K562 (cell line): ENCODE results near the gene PILRA. TPM values are rescaled to one million over a fixed set of nuclear protein-coding genes. Genes with fewer than 3 reads are reported as not detected.

ENCODE experiments used
- ATAC-seq: fragments of 200-7000 bp; cut with Tn5 transposase; 3 replicates; pipeline ENCODE4 v1.9.1; 2020; ENCODE audit warnings: moderate library complexity
- BruUV-seq: library from RNA; stranded (reverse); fragments of 400-500 nt; replicated peaks from 2 replicates; lab custom pipeline; 2021; lab: Mats Ljungman, UMichigan
- CTCF ChIA-PET: fragments of 300-600 bp; formaldehyde crosslinking; extraction: SDS; loops from one replicate; lab custom pipeline; 2021; ENCODE audit warnings: low intra/inter-chr PET ratio; lab: Yijun Ruan, JAX
- POLR2A ChIA-PET: fragments of 300-600, 350-650 bp; sonication (Branson Sonifier 250); formaldehyde crosslinking; extraction: SDS; loops from one replicate; lab custom pipeline; 2021; ENCODE audit warnings: antibody characterized with exemption, inconsistent platforms; lab: Yijun Ruan, JAX
- DNase-seq, 4 experiments: peaks; one replicate each; pipeline versions ENCODE4 v3.0.0 to v3.0.0-alpha.2; 2011 to 2018; ENCODE audit warnings: low spot score in 3 of 4, mixed read lengths in 3 of 4; ENCODE audit errors: extremely low read depth in 1 of 4
- FAIRE-seq: peaks from 2 replicates; lab custom pipeline; 2011; peaks lifted over from hg19 to GRCh38; lab: Jason Lieb, UNC
- H2AFZ ChIP-seq: 2 replicates; pipeline ENCODE4 v1.6.0; 2011; ENCODE audit warnings: low read depth, low read length, control low read depth, inconsistent platforms
- H3K27ac ChIP-seq: fragments of 200-600 bp; 3 replicates; pipeline ENCODE4 v1.8.0; 2011; ENCODE audit warnings: low read depth, mild to moderate bottlenecking, control low read depth, inconsistent platforms, low read length, moderate library complexity, mixed read lengths; ENCODE audit errors: extremely low read depth
- H3K27me3 ChIP-seq, 2 experiments: fragments of 300-600 bp in 1 of 2; 2 replicates in 1 of 2; 3 replicates in 1 of 2; pipeline versions ENCODE4 v1.6.0 to v1.8.0; 2011; ENCODE audit warnings: inconsistent platforms in 2 of 2, low read length in 2 of 2, mild to moderate bottlenecking in 1 of 2, mixed read lengths in 1 of 2, moderate library complexity in 1 of 2; ENCODE audit not compliant: control insufficient read depth in 2 of 2, insufficient read depth in 2 of 2
- H3K36me3 ChIP-seq: fragments of 300-600 bp; 3 replicates; pipeline ENCODE4 v1.8.0; 2011; ENCODE audit warnings: mild to moderate bottlenecking, low read length, inconsistent platforms; ENCODE audit not compliant: control insufficient read depth, insufficient read depth
- H3K4me1 ChIP-seq, 2 experiments: fragments of 200-600 bp in 1 of 2; replicated peaks in 1 of 2; 2 replicates in 1 of 2; 3 replicates in 1 of 2; pipeline versions ENCODE4 v1.5.1 to v1.8.0; 2011; ENCODE audit warnings: inconsistent platforms in 2 of 2, low read length in 2 of 2, mild to moderate bottlenecking in 1 of 2, mixed read lengths in 1 of 2, moderate library complexity in 1 of 2; ENCODE audit not compliant: control insufficient read depth in 2 of 2, insufficient read depth in 2 of 2
- H3K4me2 ChIP-seq: 2 replicates; pipeline ENCODE4 v1.6.1; 2011; ENCODE audit warnings: low read length, control low read depth, inconsistent platforms, mixed read lengths; ENCODE audit not compliant: insufficient read depth
- H3K4me3 ChIP-seq: fragments of 200-600 bp; sonication (generic), shearing (Covaris generic); 2 replicates; pipeline ENCODE4 v1.5.1; 2016; ENCODE audit warnings: control low read depth, inconsistent platforms
- H3K79me2 ChIP-seq: fragments of 200-600 bp; 3 replicates; pipeline ENCODE4 v1.8.0; 2011; ENCODE audit warnings: low read length, inconsistent platforms; ENCODE audit not compliant: control insufficient read depth, insufficient read depth
- H3K9ac ChIP-seq, 2 experiments: 2 replicates each; pipeline versions ENCODE4 v1.6.0 to v1.6.1; 2011; ENCODE audit warnings: low read depth in 2 of 2, low read length in 2 of 2, control low read depth in 1 of 2, inconsistent platforms in 1 of 2, mild to moderate bottlenecking in 1 of 2, mixed read lengths in 1 of 2; ENCODE audit not compliant: insufficient read depth in 1 of 2
- H3K9me1 ChIP-seq: one replicate; pipeline ENCODE4 v1.6.0; 2011; ENCODE audit warnings: inconsistent platforms, mild to moderate bottlenecking, low read length, moderate library complexity; ENCODE audit not compliant: control insufficient read depth, insufficient read depth
- H3K9me3 ChIP-seq: replicated peaks from 2 replicates; pipeline ENCODE4 v1.5.1; 2011; ENCODE audit warnings: low read depth, low read length, inconsistent platforms; ENCODE audit not compliant: control insufficient read depth, insufficient read depth
- H4K20me1 ChIP-seq: replicated peaks from 2 replicates; pipeline ENCODE4 v1.6.1; 2011; ENCODE audit warnings: low read length, inconsistent platforms, mixed read lengths; ENCODE audit not compliant: control insufficient read depth, insufficient read depth
- ESRRA ChIP-seq: fragments of 450-650 bp; IDR thresholded peaks from 2 replicates; pipeline ENCODE4 v1.6.1; 2014; ENCODE audit warnings: low read depth, mild to moderate bottlenecking, moderate library complexity, borderline replicate concordance
- NR2F6 ChIP-seq: fragments of 450-650 bp; formaldehyde crosslinking; IDR thresholded peaks from 2 replicates; pipeline ENCODE4 v1.4.0; 2020; ENCODE audit warnings: mild to moderate bottlenecking
- ZNF785 ChIP-seq: fragments of 250-450 bp; sonication (Bioruptor Pico); IDR thresholded peaks from 2 replicates; pipeline ENCODE4 v1.4.0; 2020; ENCODE audit warnings: mild to moderate bottlenecking
- WGBS: fragments of 100-300 bp; shearing (Covaris generic); methylation state at CpG from one replicate; pipeline ENCODE4 v1.1.6; 2016; ENCODE audit warnings: low coverage, mixed read lengths; ENCODE audit not compliant: insufficient coverage; ENCODE audit errors: missing lambda C conversion rate; 5-methylcytosine and 5-hydroxymethylcytosine counted together
- in situ Hi-C: fragments of 300-500 bp; cut with MboI; formaldehyde crosslinking; loops from 4 replicates; pipeline ENCODE4 v1.15.0; 2018; ENCODE audit warnings: inconsistent platforms, mixed read lengths
- intact Hi-C: fragments of 100-400 bp; cut with micrococcal nuclease; formaldehyde crosslinking; loops from 2 replicates; pipeline ENCODE4 v1.14.2; 2022
- polyA plus RNA-seq, 8 experiments: library from polyadenylated mRNA; depleted of rRNA in 4 of 8; stranded (reverse) in 5 of 8; unstranded in 3 of 8; fragments of >200 nt; fragmentation: Nextera tagmentation in 2 of 8; fragmentation: Illumina TruSeq in 1 of 8; extraction: Ambion mirVana in 2 of 8; extraction: Trizol in 1 of 8; gene quantifications; 2 replicates each; pipeline versions ENCODE4 v1.2.1 to v1.2.3, GENCODE V29; 2011 to 2014; ENCODE audit warnings: inconsistent platforms in 1 of 8, missing spikeins in 1 of 8
- total RNA-seq, 7 experiments: library from RNA; depleted of rRNA in 6 of 7; stranded (reverse); fragments of >200 nt in 6 of 7; fragmentation: Illumina TruSeq in 2 of 7; extraction: Trizol in 2 of 7; gene quantifications; 2 replicates each; pipeline versions ENCODE4 v1.2.1 to v1.2.3, GENCODE V29; 2011 to 2021; ENCODE audit warnings: low replicate concordance in 1 of 7

PILRA gene
- total and polyA plus RNA-seq, 9 of the 15 experiments (the other 6 are each of a cell fraction or from before 2014, with no cell fraction given): 0.13 to 1.8 (median 0.62) TPM

DNA sequence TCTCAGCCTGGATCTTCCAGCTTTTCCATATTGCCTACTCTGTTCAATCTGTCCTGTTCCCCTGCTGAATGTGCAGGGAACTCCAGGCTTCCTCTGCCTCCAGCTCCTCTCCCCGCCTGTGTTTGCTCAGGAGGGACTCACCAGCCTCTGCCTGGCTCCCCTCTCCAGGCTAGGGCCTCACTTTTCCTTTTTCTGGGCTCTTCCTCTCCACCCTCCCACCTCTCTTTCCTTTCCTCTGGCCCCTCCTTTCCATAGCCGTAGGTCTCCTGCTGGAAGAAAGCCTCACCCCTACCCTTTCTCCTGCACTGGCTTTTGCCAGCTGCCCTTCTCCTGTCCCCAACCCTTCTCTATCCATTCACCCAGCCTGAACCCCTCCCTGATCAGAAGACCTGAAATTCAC is 25.0 kb downstream of the PILRA start:
- H3K9me3 ChIP-seq: no peaks in the 10 kb centered on the region
- no peak overlapping the region for H3K9ac ChIP-seq
- H3K4me2 ChIP-seq: no peak overlapping the region
- no peaks in the 10 kb centered on the region for H3K9me1 ChIP-seq
- intact Hi-C loops: no loop called here
- H2AFZ ChIP-seq: no peak overlapping the region
- DNase-seq (no peak), FAIRE-seq (no peak), ATAC-seq (no peak)
- H3K79me2 ChIP-seq: no peaks in the 10 kb centered on the region
- no peaks in the 10 kb centered on the region for H3K36me3 ChIP-seq
- 10% methylated on average over 2 of the region's 2 CpGs for WGBS
- H3K4me3 ChIP-seq: no peak overlapping the region
- TF ChIP-seq NR2F6 (CRISPR knock-in tag): no peak
- TF ChIP-seq ESRRA: 0 out of 2 replicates have a peak, but pooled peaks have one; percentile 3
- ChIA-PET POLR2A (interaction anchor here (0.5 to 1.0 kb wide), 4 partner anchors 44 to 1483 kb away, joined by 3 to 6 read pairs (median 3); partner anchors contain the start of gene TSC22D4), CTCF (interaction anchor here (0.5 kb wide), 1 partner anchor 684 kb away, joined by 3 read pairs; no protein-coding TSS in a partner anchor)
- BruUV-seq: no TSS peak
- H3K27ac ChIP-seq: no peak overlapping the region
- peaks cover 5 to 10% of the 10 kb centered on the region in 2 experiments; a peak in 3 of 5 replicates for H3K27me3 ChIP-seq
- H4K20me1 ChIP-seq: no peaks in the 10 kb centered on the region
- in situ Hi-C loops: no loop called here
- peaks cover 0 to 14% of the 10 kb centered on the region in 2 experiments; a peak in 2 of 5 replicates for H3K4me1 ChIP-seq

DNA sequence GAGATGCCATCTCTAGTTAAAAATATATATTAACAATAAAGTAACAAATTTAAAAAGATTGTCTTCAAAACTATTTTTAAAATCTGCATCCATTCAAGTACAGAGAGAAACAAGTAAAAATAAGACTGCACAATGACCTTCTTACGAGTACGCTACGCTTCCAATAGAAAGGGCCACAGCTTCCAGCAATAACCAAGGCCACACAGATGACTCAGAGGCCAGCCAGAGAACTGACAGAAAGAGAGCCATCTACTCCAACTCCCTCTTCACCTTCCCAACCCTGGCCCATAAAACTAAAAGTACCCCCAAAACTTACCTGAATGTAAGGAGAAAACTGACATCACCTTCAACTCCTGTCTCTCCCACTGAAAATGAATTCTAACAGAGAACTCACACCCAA is 26.8 kb downstream of the PILRA start:
- Histone ChIP-seq H3K9ac (no peak overlapping the region), H3K4me2 (no peak overlapping the region), H3K9me1 (no peaks in the 10 kb centered on the region), H2AFZ (no peak overlapping the region), H3K4me3 (no peak overlapping the region), H3K4me1 (peaks cover 0 to 14% of the 10 kb centered on the region in 2 experiments; a peak in 2 of 5 replicates), H4K20me1 (no peaks in the 10 kb centered on the region), H3K27ac (no peak overlapping the region), H3K9me3 (no peaks in the 10 kb centered on the region), H3K79me2 (no peaks in the 10 kb centered on the region), H3K27me3 (peaks cover 4 to 5% of the 10 kb centered on the region in 2 experiments; a peak in 4 of 5 replicates), H3K36me3 (no peaks in the 10 kb centered on the region)
- POLR2A ChIA-PET: interaction anchor here (0.7 to 2.3 kb wide), 3 partner anchors 8 to 687 kb away, joined by 3 to 9 read pairs (median 4); no protein-coding TSS in a partner anchor
- no peak for FAIRE-seq
- no TSS peak for BruUV-seq
- intact Hi-C loops: loop anchor here (1.0 to 10.0 kb wide), 4 partner anchors 50 to 325 kb away; partner anchors contain the start of genes EPO and NYAP1
- no peak for DNase-seq
- 74% methylated on average over 3 of the region's 3 CpGs for WGBS
- in situ Hi-C loops: no loop called here
- CTCF ChIA-PET: interaction anchor here (0.6 to 3.5 kb wide), 6 partner anchors 8 to 427 kb away, joined by 3 to 23 read pairs (median 9); partner anchors contain the start of gene NYAP1
- ATAC-seq: no peak
- no peak for TF ChIP-seq ZNF785 (CRISPR knock-in tag)
